Testis (tissue), 3 donors: ENCODE results near the gene SETD3. TPM values are rescaled to one million over a fixed set of nuclear protein-coding genes. Genes with fewer than 3 reads are reported as not detected.

Source experiments
- DNase-seq: peaks from one replicate; pipeline ENCODE4 v3.0.0-alpha.2; 2019
- H3K27ac ChIP-seq, 2 donors: fragments of 200-600 bp; sonication (generic); one replicate each; pipeline ENCODE4 v1.5.1; 2019
- H3K27me3 ChIP-seq: fragments of 200-600 bp; sonication (generic); one replicate; pipeline ENCODE4 v1.5.1; 2019
- H3K36me3 ChIP-seq: fragments of 200-600 bp; sonication (generic); one replicate; pipeline ENCODE4 v1.5.1; 2017; ENCODE audit warnings: low read depth; ENCODE audit errors: missing control alignments
- H3K4me1 ChIP-seq: fragments of 200-600 bp; sonication (generic); one replicate; pipeline ENCODE4 v1.5.1; 2019
- H3K4me3 ChIP-seq, 2 donors: fragments of 200-600 bp; sonication (generic); one replicate each; pipeline ENCODE4 v1.5.1; 2017 to 2019
- H3K9me3 ChIP-seq: fragments of 200-600 bp; sonication (generic); one replicate; pipeline ENCODE4 v1.5.1; 2017
- POLR2A ChIP-seq: fragments of 450-650 bp; IDR thresholded peaks from one replicate; pipeline ENCODE4 v1.6.1; 2017; ENCODE audit warnings: antibody characterized with exemption, mild to moderate bottlenecking, moderate library complexity
- WGBS, 2 donors: methylation state at CpG; one replicate each; pipeline ENCODE4 v1.1.5; 2018; 5-methylcytosine and 5-hydroxymethylcytosine counted together
- intact Hi-C: fragments of 100-400 bp; cut with DNase I; formaldehyde crosslinking; loops from one replicate; pipeline ENCODE4 v1.15.1; 2023; ENCODE audit warnings: low total_unique reads
- polyA plus RNA-seq: library from polyadenylated mRNA; stranded (reverse); fragments of 350-450 nt; fragmentation: Illumina TruSeq; extraction: RNeasy Lipid Tissue Mini Kit (QIAGEN cat#74804); gene quantifications from one replicate; pipeline ENCODE4 v1.2.3, GENCODE V29; 2014; ENCODE audit warnings: low read depth, low replicate concordance; ENCODE audit not compliant: insufficient read depth
- total RNA-seq, 2 donors: library from RNA; depleted of rRNA; stranded (reverse); fragments of >200 nt; gene quantifications; one replicate each; pipeline ENCODE4 v1.2.3, GENCODE V29; 2016
- TF ChIP-seq, protein P1 (sequence below), 3 experiments: fragments of 450-650 bp in 2 of 3; fragments of 200-600 bp in 1 of 3; sonication (generic) in 1 of 3; IDR thresholded peaks; one replicate each; pipeline ENCODE4 v1.5.1; 2016 to 2019; ENCODE audit warnings: antibody characterized with exemption in 3 of 3, mild to moderate bottlenecking in 2 of 3, moderate library complexity in 1 of 3

Gene SETD3
- total and polyA plus RNA-seq, 3 donors from 2014 or later: 135 to 186 (median 160) TPM

DNA sequence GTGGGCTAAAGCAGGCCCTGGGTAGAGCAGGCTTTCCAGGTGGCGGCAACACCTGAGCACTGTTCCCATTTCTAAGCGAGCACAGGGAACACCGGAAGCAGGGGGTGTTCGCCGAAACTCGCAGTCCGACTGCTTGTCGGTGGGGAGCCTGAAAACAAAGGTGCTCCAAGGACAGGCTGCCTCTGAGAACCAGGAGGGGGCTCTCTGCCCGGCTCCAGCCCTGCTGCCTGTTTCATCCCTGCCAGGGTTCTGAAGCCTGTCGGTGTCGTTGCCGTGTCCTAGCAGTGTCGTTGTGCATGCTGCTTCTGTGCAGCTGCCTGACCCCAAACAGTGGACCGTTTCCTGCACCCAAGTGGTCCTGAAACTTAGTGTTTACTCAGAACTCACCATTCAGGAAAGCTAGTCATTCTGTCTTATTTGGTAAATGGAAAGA lies 22.3 kb upstream of the SETD3 start:
- DNase-seq: no peak
- Histone ChIP-seq H3K4me1 (no peaks in the 10 kb centered on the region), H3K27ac (no peak overlapping the region), H3K27me3 (no peaks in the 10 kb centered on the region), H3K4me3 (no peak overlapping the region), H3K9me3 (no peaks in the 10 kb centered on the region), H3K36me3 (no peaks in the 10 kb centered on the region)
- WGBS, 2 donors: 84 to 88% methylated on average over 14 of the region's 14 CpGs
- TF ChIP-seq POLR2A: no peak
- intact Hi-C loops: no loop called here

DNA sequence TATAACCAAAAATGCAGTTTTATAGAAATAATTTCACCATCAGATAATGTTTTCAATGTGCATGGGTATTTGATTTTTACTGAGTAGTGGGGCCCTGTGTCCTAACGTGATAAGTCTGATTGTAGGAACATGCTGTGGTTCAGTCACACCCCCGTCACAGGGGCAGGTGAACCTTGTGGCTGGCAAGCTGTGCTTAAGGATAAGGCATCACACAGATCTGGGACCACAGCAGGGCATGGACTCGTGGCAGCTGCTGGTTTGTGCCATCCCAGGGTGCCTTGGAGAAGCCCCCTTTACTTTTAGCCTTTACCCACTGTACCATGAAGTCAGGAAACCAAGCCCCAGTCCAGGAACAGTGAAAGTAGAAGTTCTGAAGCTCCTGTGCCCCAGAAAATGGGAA lies 17.2 kb upstream of the SETD3 start:
- H3K4me3 ChIP-seq: no peak overlapping the region
- H3K9me3 ChIP-seq: no peaks in the 10 kb centered on the region
- WGBS, 2 donors: 82 to 83% methylated on average over 3 of the region's 3 CpGs
- no peak for DNase-seq
- H3K27me3 ChIP-seq: no peaks in the 10 kb centered on the region
- no peak for TF ChIP-seq POLR2A
- TF ChIP-seq, protein P1, sequence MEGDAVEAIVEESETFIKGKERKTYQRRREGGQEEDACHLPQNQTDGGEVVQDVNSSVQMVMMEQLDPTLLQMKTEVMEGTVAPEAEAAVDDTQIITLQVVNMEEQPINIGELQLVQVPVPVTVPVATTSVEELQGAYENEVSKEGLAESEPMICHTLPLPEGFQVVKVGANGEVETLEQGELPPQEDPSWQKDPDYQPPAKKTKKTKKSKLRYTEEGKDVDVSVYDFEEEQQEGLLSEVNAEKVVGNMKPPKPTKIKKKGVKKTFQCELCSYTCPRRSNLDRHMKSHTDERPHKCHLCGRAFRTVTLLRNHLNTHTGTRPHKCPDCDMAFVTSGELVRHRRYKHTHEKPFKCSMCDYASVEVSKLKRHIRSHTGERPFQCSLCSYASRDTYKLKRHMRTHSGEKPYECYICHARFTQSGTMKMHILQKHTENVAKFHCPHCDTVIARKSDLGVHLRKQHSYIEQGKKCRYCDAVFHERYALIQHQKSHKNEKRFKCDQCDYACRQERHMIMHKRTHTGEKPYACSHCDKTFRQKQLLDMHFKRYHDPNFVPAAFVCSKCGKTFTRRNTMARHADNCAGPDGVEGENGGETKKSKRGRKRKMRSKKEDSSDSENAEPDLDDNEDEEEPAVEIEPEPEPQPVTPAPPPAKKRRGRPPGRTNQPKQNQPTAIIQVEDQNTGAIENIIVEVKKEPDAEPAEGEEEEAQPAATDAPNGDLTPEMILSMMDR (IDR thresholded peaks at IDR 0.05): no peak
- H3K36me3 ChIP-seq: no peaks in the 10 kb centered on the region
- no peaks in the 10 kb centered on the region for H3K4me1 ChIP-seq
- no peak overlapping the region for H3K27ac ChIP-seq
- intact Hi-C loops: no loop called here

DNA sequence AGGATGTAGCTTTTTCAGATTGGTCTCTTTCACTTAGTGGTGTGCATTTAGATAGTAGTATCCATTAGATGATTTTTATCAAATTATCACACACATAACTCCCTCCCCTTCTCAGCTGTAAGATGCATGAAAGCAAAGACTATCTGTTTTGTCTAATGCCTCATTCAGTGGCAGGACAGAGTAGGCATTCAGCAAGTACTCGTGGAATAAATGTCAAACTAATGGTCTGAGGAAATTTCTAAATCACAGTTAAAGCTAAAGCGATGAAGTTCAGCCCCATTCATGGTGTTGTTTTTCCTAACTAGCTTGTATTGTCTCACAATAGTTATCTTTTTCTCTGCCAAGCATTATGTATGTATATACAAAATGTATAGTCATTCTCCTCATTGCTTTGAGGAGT lies 16.7 kb upstream of the SETD3 start:
- no peak for DNase-seq
- intact Hi-C loops: no loop called here
- WGBS, 2 donors: 84 to 94% methylated on average over 2 of the region's 2 CpGs
- Histone ChIP-seq H3K4me1 (no peaks in the 10 kb centered on the region), H3K36me3 (no peaks in the 10 kb centered on the region), H3K4me3 (no peak overlapping the region), H3K27ac (no peak overlapping the region), H3K27me3 (no peaks in the 10 kb centered on the region), H3K9me3 (no peaks in the 10 kb centered on the region)
- TF ChIP-seq, protein P1 (IDR thresholded peaks at IDR 0.05): no peak
- TF ChIP-seq POLR2A: no peak

DNA sequence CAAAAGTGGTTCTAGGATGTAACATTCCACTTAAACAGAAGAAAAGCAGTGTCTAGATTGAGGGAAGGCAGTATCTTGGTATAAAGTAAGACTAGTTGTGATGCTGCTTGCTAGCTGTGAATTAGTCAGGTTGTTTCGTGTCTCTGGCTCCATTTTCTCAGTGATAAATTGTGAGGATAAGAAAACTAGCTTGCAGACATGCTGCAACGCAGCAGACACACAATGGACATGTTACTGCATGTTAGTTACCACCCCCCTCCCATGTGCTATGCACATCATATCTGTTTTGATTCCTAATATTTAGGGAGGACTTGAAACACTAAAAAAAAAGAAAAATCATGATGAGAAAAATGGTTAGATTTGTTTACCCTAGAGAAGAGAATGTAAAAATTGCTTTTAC lies 3.4 kb upstream of the SETD3 start:
- no peak for TF ChIP-seq POLR2A
- TF ChIP-seq, protein P1 (IDR thresholded peaks at IDR 0.05): no peak
- WGBS, 2 donors: 54 to 55% methylated on average over 2 of the region's 2 CpGs
- intact Hi-C loops: no loop called here

DNA sequence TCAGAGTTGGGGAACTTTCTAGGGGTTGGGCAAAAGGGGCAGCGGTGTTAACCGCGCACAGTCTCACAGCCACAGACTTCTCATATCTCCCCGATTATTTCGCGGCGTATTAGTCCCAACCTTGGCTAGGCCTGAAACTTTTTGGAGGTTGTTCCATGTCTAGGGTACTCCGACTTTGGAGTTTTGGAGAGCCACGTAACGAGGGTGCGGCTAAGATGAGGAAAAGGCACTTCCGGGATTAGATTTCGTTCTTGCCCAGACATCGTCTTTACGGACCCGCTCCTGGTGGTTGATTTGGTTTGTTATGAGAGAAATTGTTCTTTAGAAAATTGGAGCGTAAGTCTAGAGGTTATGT lies 1.1 kb upstream of the SETD3 start:
- WGBS, 2 donors: 0% methylated on average over 11 to 17 of the region's 17 CpGs
- intact Hi-C loops: no loop called here
- no peak for DNase-seq
- no peaks in the 10 kb centered on the region for H3K27me3 ChIP-seq
- TF ChIP-seq POLR2A: no peak
- TF ChIP-seq, protein P1 (IDR thresholded peaks at IDR 0.05): no peak
- H3K27ac ChIP-seq: peak overlapping the region; percentile 86 to 87
- H3K4me1 ChIP-seq: peaks cover 22% of the 10 kb centered on the region
- no peaks in the 10 kb centered on the region for H3K9me3 ChIP-seq
- H3K4me3 ChIP-seq: peak overlapping the region; percentile 95 to 100
- no peaks in the 10 kb centered on the region for H3K36me3 ChIP-seq

More for the DNA sequence above, 3.4 kb upstream of the SETD3 start:
- H3K36me3 ChIP-seq: no peaks in the 10 kb centered on the region
- H3K4me1 ChIP-seq: peaks cover 11% of the 10 kb centered on the region
- H3K4me3 ChIP-seq: no peak overlapping the region
- no peaks in the 10 kb centered on the region for H3K27me3 ChIP-seq
- H3K9me3 ChIP-seq: no peaks in the 10 kb centered on the region
- no peak overlapping the region for H3K27ac ChIP-seq
- DNase-seq: no peak
